HEK293 (cell line): Measurements from ENCODE around the gene LPP.

Experiments used
- CTCF ChIA-PET: fragments of 350-600 bp; formaldehyde crosslinking; extraction: SDS; loops from one replicate; lab custom pipeline; 2021; ENCODE audit warnings: antibody characterized with exemption; lab: Yijun Ruan, JAX
- POLR2A ChIA-PET: fragments of 300-600 bp; formaldehyde crosslinking; extraction: SDS; loops from one replicate; lab custom pipeline; 2020; ENCODE audit warnings: antibody characterized with exemption, inconsistent platforms; lab: Yijun Ruan, JAX
- H3K27ac ChIP-seq: fragments of 200-500 bp; sonication (Bioruptor generic); 2 replicates; pipeline ENCODE4 v1.5.1; 2014; ENCODE audit warnings: low read depth, low read length, control low read depth, inconsistent platforms; ENCODE audit errors: extremely low read depth
- H3K36me3 ChIP-seq, 2 experiments: fragments of 200-500 bp in 1 of 2; sonication (Bioruptor generic) in 1 of 2; 1 replicate in 1 of 2; 2 replicates in 1 of 2; pipeline ENCODE4 v1.5.1; 2014 to 2017; ENCODE audit warnings: inconsistent platforms in 2 of 2, low read length in 2 of 2; ENCODE audit not compliant: control insufficient read depth in 2 of 2, insufficient read depth in 1 of 2
- H3K4me1 ChIP-seq: fragments of 200-500 bp; sonication (Bioruptor generic); 2 replicates; pipeline ENCODE4 v1.5.1; 2014; ENCODE audit warnings: mild to moderate bottlenecking, low read length, inconsistent platforms; ENCODE audit not compliant: control insufficient read depth, insufficient read depth
- H3K4me3 ChIP-seq: 2 replicates; pipeline ENCODE4 v1.5.1; 2011; ENCODE audit warnings: low read depth, mild to moderate bottlenecking, control low read depth, low read length, moderate library complexity
- H3K9me3 ChIP-seq: fragments of 200-500 bp; sonication (Bioruptor generic); 2 replicates; pipeline ENCODE4 v1.5.1; 2014; ENCODE audit warnings: low read depth, low read length, inconsistent platforms; ENCODE audit not compliant: control insufficient read depth, insufficient read depth
- KLF1 ChIP-seq: fragments of 450-650 bp; formaldehyde crosslinking; IDR thresholded peaks from 2 replicates; pipeline ENCODE4 v1.5.1; 2016; ENCODE audit warnings: missing biosample characterization, missing genetic modification characterization
- KLF8 ChIP-seq: fragments of 450-650 bp; formaldehyde crosslinking; IDR thresholded peaks from 2 replicates; pipeline ENCODE4 v1.5.1; 2016; ENCODE audit warnings: missing biosample characterization, missing genetic modification characterization
- MZF1 ChIP-seq: fragments of 450-650 bp; formaldehyde crosslinking; IDR thresholded peaks from 2 replicates; pipeline ENCODE4 v1.5.1; 2017; ENCODE audit warnings: missing biosample characterization, missing genetic modification characterization, borderline replicate concordance
- TRIM28 ChIP-seq: IDR thresholded peaks from 2 replicates; pipeline ENCODE4 v1.6.1; 2011; ENCODE audit warnings: low read length, control low read depth, borderline replicate concordance
- ZBTB1 ChIP-seq: fragments of 450-650 bp; formaldehyde crosslinking; IDR thresholded peaks from 2 replicates; pipeline ENCODE4 v1.5.1; 2016; ENCODE audit warnings: missing biosample characterization, missing genetic modification characterization
- ZBTB48 ChIP-seq: fragments of 450-650 bp; formaldehyde crosslinking; IDR thresholded peaks from 2 replicates; pipeline ENCODE4 v1.5.1; 2016; ENCODE audit warnings: missing biosample characterization, missing genetic modification characterization
- ZNF16 ChIP-seq: fragments of 450-650 bp; formaldehyde crosslinking; IDR thresholded peaks from 2 replicates; pipeline ENCODE4 v1.5.1; 2016; ENCODE audit warnings: low read depth, missing biosample characterization, missing genetic modification characterization
- ZNF175 ChIP-seq: fragments of 450-650 bp; formaldehyde crosslinking; IDR thresholded peaks from 2 replicates; pipeline ENCODE4 v1.5.1; 2016; ENCODE audit warnings: missing biosample characterization, missing genetic modification characterization
- ZNF24 ChIP-seq: fragments of 450-650 bp; formaldehyde crosslinking; IDR thresholded peaks from 2 replicates; pipeline ENCODE4 v1.5.1; 2016; ENCODE audit warnings: missing biosample characterization, missing genetic modification characterization
- ZNF248 ChIP-seq: fragments of 450-650 bp; formaldehyde crosslinking; IDR thresholded peaks from 2 replicates; pipeline ENCODE4 v1.5.1; 2017; ENCODE audit warnings: missing biosample characterization, missing genetic modification characterization
- ZNF266 ChIP-seq: fragments of 450-650 bp; formaldehyde crosslinking; IDR thresholded peaks from 2 replicates; pipeline ENCODE4 v1.5.1; 2016; ENCODE audit warnings: missing biosample characterization, missing genetic modification characterization, low read depth
- ZNF555 ChIP-seq: fragments of 450-650 bp; formaldehyde crosslinking; conservative IDR thresholded peaks from 2 replicates; pipeline ENCODE4 v1.5.1; 2017; ENCODE audit warnings: missing biosample characterization, mild to moderate bottlenecking, missing genetic modification characterization, inconsistent platforms
- ZNF624 ChIP-seq: fragments of 450-650 bp; formaldehyde crosslinking; IDR thresholded peaks from 2 replicates; pipeline ENCODE4 v1.5.1; 2017; ENCODE audit warnings: missing biosample characterization, missing genetic modification characterization
- TF ChIP-seq, protein P1 (sequence below): fragments of 450-650 bp; IDR thresholded peaks from 2 replicates; pipeline ENCODE4 v1.5.1; 2018; ENCODE audit warnings: missing biosample characterization, mild to moderate bottlenecking, missing genetic modification characterization
- TF ChIP-seq, protein P2 (sequence below): IDR thresholded peaks from 2 replicates; pipeline ENCODE4 v1.6.1; 2011; ENCODE audit warnings: mild to moderate bottlenecking, low read depth, low read length, borderline replicate concordance
- TF ChIP-seq, protein P3 (sequence below): fragments of 450-650 bp; formaldehyde crosslinking; IDR thresholded peaks from 2 replicates; pipeline ENCODE4 v1.5.1; 2016; ENCODE audit warnings: missing biosample characterization, missing genetic modification characterization
- TF ChIP-seq, protein P4 (sequence below): fragments of 450-650 bp; formaldehyde crosslinking; conservative IDR thresholded peaks from 2 replicates; pipeline ENCODE4 v1.5.1; 2016; ENCODE audit warnings: low read depth, missing biosample characterization, missing genetic modification characterization
- TF ChIP-seq, protein P5 (sequence below): fragments of 450-650 bp; formaldehyde crosslinking; IDR thresholded peaks from 2 replicates; pipeline ENCODE4 v1.5.1; 2017; ENCODE audit warnings: missing biosample characterization, missing genetic modification characterization

Gene LPP

DNA sequence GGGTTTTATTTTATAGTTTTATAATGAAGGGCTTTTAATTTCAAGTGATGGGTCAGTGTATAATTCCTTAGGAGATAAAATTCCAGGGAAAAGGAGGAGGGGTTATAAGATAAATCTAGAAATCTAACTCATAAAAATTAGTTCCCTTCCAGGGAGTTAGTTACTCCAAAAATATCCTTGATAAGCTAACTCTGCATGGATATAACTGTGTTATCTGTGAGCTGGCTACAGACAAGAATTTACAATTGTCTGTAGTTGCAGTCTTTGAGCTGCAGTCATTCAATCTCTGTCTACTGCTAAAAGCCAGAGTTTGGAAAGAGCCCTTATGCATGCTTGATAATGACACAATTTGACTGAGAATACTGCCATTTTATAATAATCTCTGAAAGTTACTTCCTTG lies 585.6 kb downstream of the LPP start:
- POLR2A ChIA-PET, result no interaction called here
- CTCF ChIA-PET, result no interaction called here
- Histone ChIP-seq H3K36me3 (no peaks in the 10 kb centered on the region), H3K27ac (no peak overlapping the region), H3K4me3 (no peak overlapping the region), H3K9me3 (no peaks in the 10 kb centered on the region), H3K4me1 (0 out of 2 replicates have a peak, but pooled peaks cover under 1% of the 10 kb centered on the region)
- TF ChIP-seq KLF8 (tag by site-specific recombination), result no peak
- TF ChIP-seq ZNF248 (tag by site-specific recombination), result no peak
- TF ChIP-seq, protein P1, sequence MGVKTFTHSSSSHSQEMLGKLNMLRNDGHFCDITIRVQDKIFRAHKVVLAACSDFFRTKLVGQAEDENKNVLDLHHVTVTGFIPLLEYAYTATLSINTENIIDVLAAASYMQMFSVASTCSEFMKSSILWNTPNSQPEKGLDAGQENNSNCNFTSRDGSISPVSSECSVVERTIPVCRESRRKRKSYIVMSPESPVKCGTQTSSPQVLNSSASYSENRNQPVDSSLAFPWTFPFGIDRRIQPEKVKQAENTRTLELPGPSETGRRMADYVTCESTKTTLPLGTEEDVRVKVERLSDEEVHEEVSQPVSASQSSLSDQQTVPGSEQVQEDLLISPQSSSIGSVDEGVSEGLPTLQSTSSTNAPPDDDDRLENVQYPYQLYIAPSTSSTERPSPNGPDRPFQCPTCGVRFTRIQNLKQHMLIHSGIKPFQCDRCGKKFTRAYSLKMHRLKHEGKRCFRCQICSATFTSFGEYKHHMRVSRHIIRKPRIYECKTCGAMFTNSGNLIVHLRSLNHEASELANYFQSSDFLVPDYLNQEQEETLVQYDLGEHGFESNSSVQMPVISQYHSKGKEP (tag by site-specific recombination), result no peak
- TF ChIP-seq ZNF16 (tag by site-specific recombination), result no peak
- no peak for TF ChIP-seq ZBTB1 (tag by site-specific recombination)
- TF ChIP-seq, protein P2, sequence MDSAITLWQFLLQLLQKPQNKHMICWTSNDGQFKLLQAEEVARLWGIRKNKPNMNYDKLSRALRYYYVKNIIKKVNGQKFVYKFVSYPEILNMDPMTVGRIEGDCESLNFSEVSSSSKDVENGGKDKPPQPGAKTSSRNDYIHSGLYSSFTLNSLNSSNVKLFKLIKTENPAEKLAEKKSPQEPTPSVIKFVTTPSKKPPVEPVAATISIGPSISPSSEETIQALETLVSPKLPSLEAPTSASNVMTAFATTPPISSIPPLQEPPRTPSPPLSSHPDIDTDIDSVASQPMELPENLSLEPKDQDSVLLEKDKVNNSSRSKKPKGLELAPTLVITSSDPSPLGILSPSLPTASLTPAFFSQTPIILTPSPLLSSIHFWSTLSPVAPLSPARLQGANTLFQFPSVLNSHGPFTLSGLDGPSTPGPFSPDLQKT, result no peak
- TF ChIP-seq KLF1 (tag by site-specific recombination), result no peak
- TF ChIP-seq TRIM28, result no peak
- TF ChIP-seq, protein P3, sequence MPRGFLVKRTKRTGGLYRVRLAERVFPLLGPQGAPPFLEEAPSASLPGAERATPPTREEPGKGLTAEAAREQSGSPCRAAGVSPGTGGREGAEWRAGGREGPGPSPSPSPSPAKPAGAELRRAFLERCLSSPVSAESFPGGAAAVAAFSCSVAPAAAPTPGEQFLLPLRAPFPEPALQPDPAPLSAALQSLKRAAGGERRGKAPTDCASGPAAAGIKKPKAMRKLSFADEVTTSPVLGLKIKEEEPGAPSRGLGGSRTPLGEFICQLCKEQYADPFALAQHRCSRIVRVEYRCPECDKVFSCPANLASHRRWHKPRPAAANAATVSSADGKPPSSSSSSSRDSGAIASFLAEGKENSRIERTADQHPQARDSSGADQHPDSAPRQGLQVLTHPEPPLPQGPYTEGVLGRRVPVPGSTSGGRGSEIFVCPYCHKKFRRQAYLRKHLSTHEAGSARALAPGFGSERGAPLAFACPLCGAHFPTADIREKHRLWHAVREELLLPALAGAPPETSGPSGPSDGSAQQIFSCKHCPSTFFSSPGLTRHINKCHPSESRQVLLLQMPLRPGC, result no peak
- no peak for TF ChIP-seq ZNF24
- no peak for TF ChIP-seq ZNF266 (tag by site-specific recombination)
- no peak for TF ChIP-seq ZNF175 (tag by site-specific recombination)
- no peak for TF ChIP-seq ZBTB48
- no peak for TF ChIP-seq MZF1
- TF ChIP-seq, protein P4, sequence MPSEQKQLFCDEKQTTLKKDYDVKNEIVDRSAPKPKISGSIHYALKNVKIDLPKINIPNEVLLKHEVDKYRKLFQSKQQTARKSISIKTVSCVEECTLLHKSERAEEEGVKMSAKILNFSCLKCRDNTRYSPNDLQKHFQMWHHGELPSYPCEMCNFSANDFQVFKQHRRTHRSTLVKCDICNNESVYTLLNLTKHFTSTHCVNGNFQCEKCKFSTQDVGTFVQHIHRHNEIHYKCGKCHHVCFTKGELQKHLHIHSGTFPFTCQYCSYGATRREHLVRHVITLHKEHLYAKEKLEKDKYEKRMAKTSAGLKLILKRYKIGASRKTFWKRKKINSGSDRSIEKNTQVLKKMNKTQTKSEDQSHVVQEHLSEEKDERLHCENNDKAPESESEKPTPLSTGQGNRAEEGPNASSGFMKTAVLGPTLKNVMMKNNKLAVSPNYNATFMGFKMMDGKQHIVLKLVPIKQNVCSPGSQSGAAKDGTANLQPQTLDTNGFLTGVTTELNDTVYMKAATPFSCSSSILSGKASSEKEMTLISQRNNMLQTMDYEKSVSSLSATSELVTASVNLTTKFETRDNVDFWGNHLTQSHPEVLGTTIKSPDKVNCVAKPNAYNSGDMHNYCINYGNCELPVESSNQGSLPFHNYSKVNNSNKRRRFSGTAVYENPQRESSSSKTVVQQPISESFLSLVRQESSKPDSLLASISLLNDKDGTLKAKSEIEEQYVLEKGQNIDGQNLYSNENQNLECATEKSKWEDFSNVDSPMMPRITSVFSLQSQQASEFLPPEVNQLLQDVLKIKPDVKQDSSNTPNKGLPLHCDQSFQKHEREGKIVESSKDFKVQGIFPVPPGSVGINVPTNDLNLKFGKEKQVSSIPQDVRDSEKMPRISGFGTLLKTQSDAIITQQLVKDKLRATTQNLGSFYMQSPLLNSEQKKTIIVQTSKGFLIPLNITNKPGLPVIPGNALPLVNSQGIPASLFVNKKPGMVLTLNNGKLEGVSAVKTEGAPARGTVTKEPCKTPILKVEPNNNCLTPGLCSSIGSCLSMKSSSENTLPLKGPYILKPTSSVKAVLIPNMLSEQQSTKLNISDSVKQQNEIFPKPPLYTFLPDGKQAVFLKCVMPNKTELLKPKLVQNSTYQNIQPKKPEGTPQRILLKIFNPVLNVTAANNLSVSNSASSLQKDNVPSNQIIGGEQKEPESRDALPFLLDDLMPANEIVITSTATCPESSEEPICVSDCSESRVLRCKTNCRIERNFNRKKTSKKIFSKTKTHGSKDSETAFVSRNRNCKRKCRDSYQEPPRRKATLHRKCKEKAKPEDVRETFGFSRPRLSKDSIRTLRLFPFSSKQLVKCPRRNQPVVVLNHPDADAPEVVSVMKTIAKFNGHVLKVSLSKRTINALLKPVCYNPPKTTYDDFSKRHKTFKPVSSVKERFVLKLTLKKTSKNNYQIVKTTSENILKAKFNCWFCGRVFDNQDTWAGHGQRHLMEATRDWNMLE, result no peak
- TF ChIP-seq, protein P5, sequence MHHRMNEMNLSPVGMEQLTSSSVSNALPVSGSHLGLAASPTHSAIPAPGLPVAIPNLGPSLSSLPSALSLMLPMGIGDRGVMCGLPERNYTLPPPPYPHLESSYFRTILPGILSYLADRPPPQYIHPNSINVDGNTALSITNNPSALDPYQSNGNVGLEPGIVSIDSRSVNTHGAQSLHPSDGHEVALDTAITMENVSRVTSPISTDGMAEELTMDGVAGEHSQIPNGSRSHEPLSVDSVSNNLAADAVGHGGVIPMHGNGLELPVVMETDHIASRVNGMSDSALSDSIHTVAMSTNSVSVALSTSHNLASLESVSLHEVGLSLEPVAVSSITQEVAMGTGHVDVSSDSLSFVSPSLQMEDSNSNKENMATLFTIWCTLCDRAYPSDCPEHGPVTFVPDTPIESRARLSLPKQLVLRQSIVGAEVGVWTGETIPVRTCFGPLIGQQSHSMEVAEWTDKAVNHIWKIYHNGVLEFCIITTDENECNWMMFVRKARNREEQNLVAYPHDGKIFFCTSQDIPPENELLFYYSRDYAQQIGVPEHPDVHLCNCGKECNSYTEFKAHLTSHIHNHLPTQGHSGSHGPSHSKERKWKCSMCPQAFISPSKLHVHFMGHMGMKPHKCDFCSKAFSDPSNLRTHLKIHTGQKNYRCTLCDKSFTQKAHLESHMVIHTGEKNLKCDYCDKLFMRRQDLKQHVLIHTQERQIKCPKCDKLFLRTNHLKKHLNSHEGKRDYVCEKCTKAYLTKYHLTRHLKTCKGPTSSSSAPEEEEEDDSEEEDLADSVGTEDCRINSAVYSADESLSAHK, result no peak
- no peak for TF ChIP-seq ZNF555 (tag by site-specific recombination)
- no peak for TF ChIP-seq ZNF624 (tag by site-specific recombination)
